ENCODE data around the gene CHML.

CHML gene

GRCh38 chr1:241611063-241611462, 29.1 kb downstream of the CHML start:
- no peak overlapping the region for H3K9ac ChIP-seq (ENCODE audit: low read length)

GRCh38 chr1:241610056-241610815, 29.9 kb downstream of the CHML start:
- Histone ChIP-seq H3K27me3 (ENCODE audit: control insufficient read depth, insufficient read depth, low read length) (no peaks in the 10 kb centered on the region), H3K4me1 (ENCODE audit: control insufficient read depth, insufficient read depth, low read length) (no peaks in the 10 kb centered on the region), H3K36me3 (ENCODE audit: control insufficient read depth, insufficient read depth, low read length) (no peaks in the 10 kb centered on the region), H3K4me3 (ENCODE audit: low read length) (no peak overlapping the region), H3K27ac (ENCODE audit: low read depth, low read length) (no peak overlapping the region), H3K9ac (ENCODE audit: low read length) (no peak overlapping the region)

More at GRCh38 chr1:241611063-241611462, 29.1 kb downstream of the CHML start:
- Histone ChIP-seq H3K36me3 (ENCODE audit: control insufficient read depth, insufficient read depth, low read length) (no peaks in the 10 kb centered on the region), H3K27ac (ENCODE audit: low read depth, low read length) (no peak overlapping the region), H3K27me3 (ENCODE audit: control insufficient read depth, insufficient read depth, low read length) (no peaks in the 10 kb centered on the region), H3K4me1 (ENCODE audit: control insufficient read depth, insufficient read depth, low read length) (no peaks in the 10 kb centered on the region), H3K4me3 (ENCODE audit: low read length) (no peak overlapping the region)

GRCh38 chr1:241608379-241609033, 31.7 kb downstream of the CHML start:
- Histone ChIP-seq H3K4me3 (ENCODE audit: low read length) (no peak overlapping the region), H3K36me3 (ENCODE audit: control insufficient read depth, insufficient read depth, low read length) (no peaks in the 10 kb centered on the region), H3K27ac (ENCODE audit: low read depth, low read length) (no peak overlapping the region), H3K9ac (ENCODE audit: low read length) (no peak overlapping the region), H3K27me3 (ENCODE audit: control insufficient read depth, insufficient read depth, low read length) (no peaks in the 10 kb centered on the region), H3K4me1 (ENCODE audit: control insufficient read depth, insufficient read depth, low read length) (no peaks in the 10 kb centered on the region)

GRCh38 chr1:241607497-241607896, 32.7 kb downstream of the CHML start:
- Histone ChIP-seq H3K36me3 (ENCODE audit: control insufficient read depth, insufficient read depth, low read length) (no peaks in the 10 kb centered on the region), H3K4me3 (ENCODE audit: low read length) (no peak overlapping the region), H3K27me3 (ENCODE audit: control insufficient read depth, insufficient read depth, low read length) (no peaks in the 10 kb centered on the region), H3K27ac (ENCODE audit: low read depth, low read length) (no peak overlapping the region), H3K9ac (ENCODE audit: low read length) (no peak overlapping the region), H3K4me1 (ENCODE audit: control insufficient read depth, insufficient read depth, low read length) (no peaks in the 10 kb centered on the region)

- no peaks in the 10 kb centered on the region for H3K27me3 ChIP-seq (ENCODE audit: control insufficient read depth, insufficient read depth, low read length)
- H3K9ac ChIP-seq (ENCODE audit: low read length) = no peak overlapping the region
- no peak overlapping the region for H3K27ac ChIP-seq (ENCODE audit: low read depth, low read length)
- no peak overlapping the region for H3K4me3 ChIP-seq (ENCODE audit: low read length)
- no peaks in the 10 kb centered on the region for H3K4me1 ChIP-seq (ENCODE audit: control insufficient read depth, insufficient read depth, low read length)
- no peaks in the 10 kb centered on the region for H3K36me3 ChIP-seq (ENCODE audit: control insufficient read depth, insufficient read depth, low read length)
Observed at GRCh38 chr1:241606544-241606943, 33.6 kb downstream of the CHML start.

- H3K9ac ChIP-seq (ENCODE audit: low read length) = no peak overlapping the region
- H3K27me3 ChIP-seq (ENCODE audit: control insufficient read depth, insufficient read depth, low read length) = no peaks in the 10 kb centered on the region
- H3K4me1 ChIP-seq (ENCODE audit: control insufficient read depth, insufficient read depth, low read length) = no peaks in the 10 kb centered on the region
- no peaks in the 10 kb centered on the region for H3K36me3 ChIP-seq (ENCODE audit: control insufficient read depth, insufficient read depth, low read length)
- no peak overlapping the region for H3K4me3 ChIP-seq (ENCODE audit: low read length)
- no peak overlapping the region for H3K27ac ChIP-seq (ENCODE audit: low read depth, low read length)
Observed at GRCh38 chr1:241605146-241605805, 34.9 kb downstream of the CHML start.

GRCh38 chr1:241603731-241604245, 36.4 kb downstream of the CHML start:
- H3K27ac ChIP-seq (ENCODE audit: low read depth, low read length) = no peak overlapping the region
- no peak overlapping the region for H3K4me3 ChIP-seq (ENCODE audit: low read length)
- H3K27me3 ChIP-seq (ENCODE audit: control insufficient read depth, insufficient read depth, low read length) = no peaks in the 10 kb centered on the region
- H3K9ac ChIP-seq (ENCODE audit: low read length) = no peak overlapping the region
- H3K36me3 ChIP-seq (ENCODE audit: control insufficient read depth, insufficient read depth, low read length) = no peaks in the 10 kb centered on the region
- no peaks in the 10 kb centered on the region for H3K4me1 ChIP-seq (ENCODE audit: control insufficient read depth, insufficient read depth, low read length)

GRCh38 chr1:241600496-241600901, 39.7 kb downstream of the CHML start:
- H3K9ac ChIP-seq (ENCODE audit: low read length) = no peak overlapping the region
- no peak overlapping the region for H3K27ac ChIP-seq (ENCODE audit: low read depth, low read length)
- H3K4me3 ChIP-seq (ENCODE audit: low read length) = no peak overlapping the region
- H3K27me3 ChIP-seq (ENCODE audit: control insufficient read depth, insufficient read depth, low read length) = no peaks in the 10 kb centered on the region
- H3K36me3 ChIP-seq (ENCODE audit: control insufficient read depth, insufficient read depth, low read length) = no peaks in the 10 kb centered on the region
- no peaks in the 10 kb centered on the region for H3K4me1 ChIP-seq (ENCODE audit: control insufficient read depth, insufficient read depth, low read length)

GRCh38 chr1:241598249-241598648, 41.9 kb downstream of the CHML start:
- H3K27me3 ChIP-seq (ENCODE audit: control insufficient read depth, insufficient read depth, low read length) = no peaks in the 10 kb centered on the region
- H3K27ac ChIP-seq (ENCODE audit: low read depth, low read length) = no peak overlapping the region
- H3K9ac ChIP-seq (ENCODE audit: low read length) = no peak overlapping the region
- H3K4me1 ChIP-seq (ENCODE audit: control insufficient read depth, insufficient read depth, low read length) = no peaks in the 10 kb centered on the region
- no peaks in the 10 kb centered on the region for H3K36me3 ChIP-seq (ENCODE audit: control insufficient read depth, insufficient read depth, low read length)
- no peak overlapping the region for H3K4me3 ChIP-seq (ENCODE audit: low read length)

GRCh38 chr1:241596633-241597032, 43.5 kb downstream of the CHML start:
- H3K4me1 ChIP-seq (ENCODE audit: control insufficient read depth, insufficient read depth, low read length) = no peaks in the 10 kb centered on the region
- H3K36me3 ChIP-seq (ENCODE audit: control insufficient read depth, insufficient read depth, low read length) = no peaks in the 10 kb centered on the region
- no peak overlapping the region for H3K4me3 ChIP-seq (ENCODE audit: low read length)
- H3K9ac ChIP-seq (ENCODE audit: low read length) = no peak overlapping the region
- H3K27me3 ChIP-seq (ENCODE audit: control insufficient read depth, insufficient read depth, low read length) = no peaks in the 10 kb centered on the region
- H3K27ac ChIP-seq (ENCODE audit: low read depth, low read length) = no peak overlapping the region

- Histone ChIP-seq H3K27me3 (ENCODE audit: control insufficient read depth, insufficient read depth, low read length) (no peaks in the 10 kb centered on the region), H3K4me3 (ENCODE audit: low read length) (no peak overlapping the region), H3K4me1 (ENCODE audit: control insufficient read depth, insufficient read depth, low read length) (no peaks in the 10 kb centered on the region), H3K9ac (ENCODE audit: low read length) (no peak overlapping the region), H3K27ac (ENCODE audit: low read depth, low read length) (no peak overlapping the region), H3K36me3 (ENCODE audit: control insufficient read depth, insufficient read depth, low read length) (no peaks in the 10 kb centered on the region)
Observed at GRCh38 chr1:241593186-241593585, 47.0 kb downstream of the CHML start.

- Histone ChIP-seq H3K4me1 (ENCODE audit: control insufficient read depth, insufficient read depth, low read length) (no peaks in the 10 kb centered on the region), H3K9ac (ENCODE audit: low read length) (no peak overlapping the region), H3K4me3 (ENCODE audit: low read length) (no peak overlapping the region), H3K27me3 (ENCODE audit: control insufficient read depth, insufficient read depth, low read length) (no peaks in the 10 kb centered on the region), H3K27ac (ENCODE audit: low read depth, low read length) (no peak overlapping the region), H3K36me3 (ENCODE audit: control insufficient read depth, insufficient read depth, low read length) (no peaks in the 10 kb centered on the region)
Observed at GRCh38 chr1:241592273-241592958, 47.8 kb downstream of the CHML start.
